ENCODE data around the gene LILRB5. TPM values are rescaled to one million over a fixed set of nuclear protein-coding genes. Genes with fewer than 3 reads are reported as not detected.
"Not testable (repeated sequence)": the region's sequence is repeated elsewhere in the genome, so short reads cannot be mapped to it uniquely, and the experiment has no call there.

Gene LILRB5
- total and polyA plus RNA-seq, 8 donors = 0.23 to 3.1 (median 1.1) TPM

DNA sequence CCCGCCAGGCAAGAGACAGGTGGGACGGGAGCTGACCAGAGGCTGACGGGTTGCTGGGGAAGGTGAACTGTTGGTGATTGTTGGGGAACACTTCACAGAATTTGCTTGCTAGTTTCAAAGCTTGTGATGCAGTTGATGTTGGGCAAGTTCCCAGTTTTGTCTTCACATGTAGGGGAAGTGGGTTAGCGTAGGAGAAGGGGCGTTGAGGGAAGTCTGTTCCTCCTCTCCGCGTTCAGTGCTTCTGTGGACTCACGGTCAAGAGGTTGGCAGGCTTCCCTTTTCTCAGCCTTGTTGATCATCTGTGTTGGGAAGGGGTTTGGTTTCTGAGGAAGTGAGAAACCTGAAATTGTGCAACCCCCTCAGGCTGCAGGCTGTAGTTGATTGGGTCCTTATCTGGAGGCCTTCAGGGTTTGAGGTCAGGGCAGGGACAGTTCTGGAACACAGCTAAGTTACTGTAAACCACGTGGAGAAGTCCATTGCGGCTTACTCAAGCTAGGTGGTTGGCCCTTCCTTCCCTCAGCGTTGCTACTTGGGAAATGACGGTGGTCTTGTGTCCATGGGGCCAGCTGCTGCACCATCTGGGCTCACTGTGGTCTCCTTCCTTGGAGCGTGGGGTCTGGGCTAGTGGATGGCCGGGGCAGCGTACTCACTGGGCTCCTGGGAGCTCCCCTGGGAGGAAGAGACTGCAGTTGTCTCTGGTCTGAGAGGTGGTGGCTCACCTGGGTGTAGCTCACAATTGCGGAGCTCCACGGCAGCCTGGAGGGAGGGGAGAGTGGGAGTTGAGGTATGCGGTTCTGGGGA, 48.9 kb downstream of the LILRB5 start:
- DNase-seq (peak in 5 of 6 donors; percentile 47 to 87 (median 76)), FAIRE-seq (no peak), ATAC-seq (peak; percentile 21 to 56 (median 44))
- Histone ChIP-seq H3K36me3 (peaks cover 7 to 38% (median 34%) of the 10 kb centered on the region in 3 donors), H3K4me3 (no peak overlapping the region), H3K27me3 (no peaks in the 10 kb centered on the region), H3K27ac (peak overlapping the region; percentile 77 to 94 (median 89)), H3K9me3 (no peaks in the 10 kb centered on the region), H3K4me1 (peaks cover 21 to 75% (median 57%) of the 10 kb centered on the region in 3 donors)
- TF ChIP-seq, protein P1, sequence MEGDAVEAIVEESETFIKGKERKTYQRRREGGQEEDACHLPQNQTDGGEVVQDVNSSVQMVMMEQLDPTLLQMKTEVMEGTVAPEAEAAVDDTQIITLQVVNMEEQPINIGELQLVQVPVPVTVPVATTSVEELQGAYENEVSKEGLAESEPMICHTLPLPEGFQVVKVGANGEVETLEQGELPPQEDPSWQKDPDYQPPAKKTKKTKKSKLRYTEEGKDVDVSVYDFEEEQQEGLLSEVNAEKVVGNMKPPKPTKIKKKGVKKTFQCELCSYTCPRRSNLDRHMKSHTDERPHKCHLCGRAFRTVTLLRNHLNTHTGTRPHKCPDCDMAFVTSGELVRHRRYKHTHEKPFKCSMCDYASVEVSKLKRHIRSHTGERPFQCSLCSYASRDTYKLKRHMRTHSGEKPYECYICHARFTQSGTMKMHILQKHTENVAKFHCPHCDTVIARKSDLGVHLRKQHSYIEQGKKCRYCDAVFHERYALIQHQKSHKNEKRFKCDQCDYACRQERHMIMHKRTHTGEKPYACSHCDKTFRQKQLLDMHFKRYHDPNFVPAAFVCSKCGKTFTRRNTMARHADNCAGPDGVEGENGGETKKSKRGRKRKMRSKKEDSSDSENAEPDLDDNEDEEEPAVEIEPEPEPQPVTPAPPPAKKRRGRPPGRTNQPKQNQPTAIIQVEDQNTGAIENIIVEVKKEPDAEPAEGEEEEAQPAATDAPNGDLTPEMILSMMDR (IDR thresholded peaks at IDR 0.05) = no peak
- 60 to 63% methylated on average over 18 of the region's 18 CpGs for WGBS, 2 donors
- intact Hi-C loops (cut with DNase I) = no loop called here

DNA sequence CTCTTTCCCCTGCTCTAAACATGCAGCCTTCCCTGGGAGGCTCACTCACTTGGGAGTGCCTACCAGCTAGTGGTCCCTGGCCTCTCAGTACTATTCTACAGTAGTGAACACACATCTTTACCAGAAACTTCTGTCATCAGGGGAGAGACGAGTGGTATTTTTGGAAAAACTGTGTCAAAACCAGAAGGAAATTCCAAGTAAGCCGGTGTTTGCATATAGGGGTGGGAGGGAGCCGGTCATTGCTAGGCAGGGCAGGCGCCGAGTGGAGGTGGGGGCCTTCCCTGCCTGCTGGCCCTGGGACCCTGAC, 49.4 kb downstream of the LILRB5 start:
- no peaks in the 10 kb centered on the region for H3K9me3 ChIP-seq
- TF ChIP-seq, protein P1 (IDR thresholded peaks at IDR 0.05) = no peak
- H3K27ac ChIP-seq = peak overlapping the region; percentile 49 to 94 (median 84)
- no peak for DNase-seq
- no peak for ATAC-seq
- H3K27me3 ChIP-seq = no peaks in the 10 kb centered on the region
- peaks cover 25 to 81% (median 63%) of the 10 kb centered on the region in 3 donors for H3K4me1 ChIP-seq
- WGBS, 2 donors = 76 to 78% methylated on average over 5 of the region's 5 CpGs
- no peak for FAIRE-seq
- H3K4me3 ChIP-seq = no peak overlapping the region
- intact Hi-C loops (cut with DNase I) = no loop called here
- H3K36me3 ChIP-seq = peaks cover 7 to 38% (median 38%) of the 10 kb centered on the region in 3 donors

DNA sequence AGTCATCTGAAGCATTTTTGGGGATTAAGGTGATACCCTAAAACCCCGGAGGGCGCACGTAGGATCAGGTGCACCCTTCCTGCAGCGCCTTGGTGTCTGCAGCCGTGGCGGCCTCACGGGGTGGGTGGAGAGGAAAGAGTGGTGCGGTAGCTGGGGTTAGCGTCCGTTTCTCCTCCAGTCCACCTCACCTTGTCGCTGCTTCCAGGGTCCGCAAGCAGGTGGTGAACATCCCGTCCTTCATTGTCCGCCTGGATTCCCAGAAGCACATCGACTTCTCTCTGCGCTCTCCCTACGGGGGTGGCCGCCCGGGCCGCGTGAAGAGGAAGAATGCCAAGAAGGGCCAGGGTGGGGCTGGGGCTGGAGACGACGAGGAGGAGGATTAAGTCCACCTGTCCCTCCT, 49.9 kb downstream of the LILRB5 start:
- H3K36me3 ChIP-seq = peaks cover 7 to 42% (median 38%) of the 10 kb centered on the region in 3 donors
- H3K9me3 ChIP-seq; FAIRE-seq; H3K27me3 ChIP-seq; DNase-seq; ATAC-seq; intact Hi-C loops (cut with DNase I): not testable (repeated sequence)
- H3K4me1 ChIP-seq = peaks cover 29 to 85% (median 65%) of the 10 kb centered on the region in 3 donors
- peak overlapping the region in 3 of 4 donors; percentile 49 to 94 (median 91) for H3K27ac ChIP-seq
- H3K4me3 ChIP-seq = peak overlapping the region in 1 of 4 donors; percentile 14
- 74 to 79% methylated on average over 21 to 23 of the region's 23 CpGs for WGBS, 2 donors

DNA sequence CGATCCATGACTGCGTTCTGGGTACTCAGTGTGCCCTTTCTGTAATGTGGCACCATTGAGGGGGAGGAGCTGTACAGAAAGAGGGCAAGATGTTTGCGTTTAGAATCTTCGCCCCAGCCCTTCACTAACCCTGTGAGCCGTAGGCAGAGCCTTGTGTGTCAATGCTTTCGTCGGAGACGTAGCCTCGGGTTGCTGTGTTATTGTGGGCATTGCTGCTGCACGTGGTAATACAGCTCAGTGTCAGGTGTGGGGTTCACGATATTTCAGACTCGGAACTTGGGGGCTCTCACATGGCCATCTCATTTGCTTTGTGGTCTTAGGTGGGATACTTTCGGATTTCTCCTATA, 50.3 kb downstream of the LILRB5 start:
- Histone ChIP-seq H3K4me1 (peaks cover 30 to 89% (median 69%) of the 10 kb centered on the region in 3 donors), H3K4me3 (peak overlapping the region in 1 of 4 donors; percentile 14), H3K27ac (peak overlapping the region in 2 of 4 donors; percentile 91 to 94), H3K9me3 (no peaks in the 10 kb centered on the region), H3K27me3 (no peaks in the 10 kb centered on the region), H3K36me3 (peaks cover 7 to 44% (median 38%) of the 10 kb centered on the region in 3 donors)
- DNase-seq = no peak
- no peak for FAIRE-seq
- no peak for ATAC-seq
- TF ChIP-seq, protein P1 (IDR thresholded peaks at IDR 0.05) = no peak
- WGBS, 2 donors = 77 to 78% methylated on average over 13 of the region's 13 CpGs
- intact Hi-C loops (cut with DNase I) = no loop called here

DNA sequence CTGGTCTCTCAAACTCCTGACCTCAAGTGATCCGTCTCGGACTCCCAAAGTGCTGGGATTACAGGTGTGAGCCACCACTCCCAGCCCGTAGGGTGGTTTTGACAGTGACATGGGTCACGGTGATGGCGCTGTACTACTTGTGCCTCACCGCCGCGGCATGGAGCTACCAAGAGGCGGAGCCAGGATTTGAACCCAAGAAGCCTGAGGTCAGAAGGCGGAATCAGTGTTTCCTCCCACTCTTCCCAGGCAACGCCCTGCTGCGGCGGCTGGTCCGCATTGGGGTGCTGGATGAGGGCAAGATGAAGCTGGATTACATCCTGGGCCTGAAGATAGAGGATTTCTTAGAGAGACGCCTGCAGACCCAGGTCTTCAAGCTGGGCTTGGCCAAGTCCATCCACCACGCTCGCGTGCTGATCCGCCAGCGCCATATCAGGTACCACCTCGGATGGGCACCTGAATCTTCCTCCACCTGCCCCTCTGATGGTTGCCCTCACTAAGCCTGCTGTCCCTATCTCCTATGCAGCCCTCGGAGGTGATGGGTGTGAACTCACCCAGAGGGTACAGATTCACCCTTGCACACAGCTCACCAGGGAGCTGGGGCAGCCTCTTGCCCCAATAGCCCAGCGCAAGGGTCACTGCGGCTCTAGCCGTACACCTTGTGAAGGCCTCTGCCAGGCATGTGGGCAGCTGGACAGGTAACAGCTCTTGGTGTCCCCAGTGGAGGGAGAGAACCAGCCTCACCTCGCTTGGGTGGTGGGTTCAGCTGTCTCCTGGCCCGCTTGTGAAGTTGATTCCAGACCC, 50.8 kb downstream of the LILRB5 start:
- peaks cover 7 to 44% (median 38%) of the 10 kb centered on the region in 3 donors for H3K36me3 ChIP-seq
- H3K27ac ChIP-seq = peak overlapping the region in 2 of 4 donors; percentile 91 to 94
- 88 to 91% methylated on average over 27 of the region's 27 CpGs for WGBS, 2 donors
- H3K27me3 ChIP-seq = no peaks in the 10 kb centered on the region
- peaks cover 30 to 93% (median 72%) of the 10 kb centered on the region in 3 donors for H3K4me1 ChIP-seq
- intact Hi-C loops (cut with DNase I) = no loop called here
- no peak for ATAC-seq
- TF ChIP-seq, protein P1 (IDR thresholded peaks at IDR 0.05) = no peak
- FAIRE-seq = no peak
- H3K9me3 ChIP-seq = no peaks in the 10 kb centered on the region
- H3K4me3 ChIP-seq = peak overlapping the region in 1 of 4 donors; percentile 14
- DNase-seq = peak in 1 of 6 donors; percentile 73
